ENCODE results near the gene RCOR1. TPM values are rescaled to one million over a fixed set of nuclear protein-coding genes. Genes with fewer than 3 reads are reported as not detected.

The RCOR1 gene
- total and polyA plus RNA-seq, 2 of the 8 experiments (the other 6 are each of a cell fraction or from before 2014, with no cell fraction given), result 12.3 to 26.3 TPM

DNA sequence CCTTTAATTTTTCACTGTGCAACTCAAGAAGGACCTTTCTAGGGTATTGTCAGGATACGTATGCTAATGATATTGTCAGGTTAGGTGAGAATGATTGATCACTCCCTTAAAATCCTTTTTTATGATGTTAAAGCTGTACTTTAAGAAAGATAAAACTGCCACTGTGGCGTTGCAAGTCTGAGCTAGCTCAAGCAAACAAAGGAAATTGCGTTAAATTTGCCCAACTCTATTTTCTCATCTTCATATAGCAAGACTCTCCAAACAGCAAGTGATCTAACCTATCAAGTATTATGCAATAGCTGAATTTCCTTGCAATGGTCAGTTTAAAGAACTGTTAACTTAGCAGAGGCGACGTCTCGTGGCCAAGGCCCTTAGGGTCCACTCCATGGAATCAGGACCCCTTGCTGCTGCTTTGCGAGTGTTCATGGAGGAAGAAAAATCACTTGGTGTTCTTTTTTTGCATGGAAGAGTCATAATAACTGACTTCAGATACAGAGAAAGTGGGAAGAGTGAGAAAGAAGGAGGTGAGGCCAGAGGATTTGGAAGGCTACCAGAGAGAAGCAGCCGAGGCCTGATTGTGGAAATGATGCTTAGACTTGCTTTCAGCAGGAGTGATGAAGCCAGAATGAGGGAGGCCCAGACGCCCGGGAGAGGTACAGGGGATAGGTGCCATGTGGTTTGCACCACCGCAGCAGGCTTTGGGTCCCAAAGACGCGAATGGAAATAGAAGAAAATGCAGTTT lies 187.3 kb downstream of the RCOR1 start:
- Histone ChIP-seq H4K91ac (replicated peaks; ENCODE audit: insufficient read length, low read length) (no peak overlapping the region), H3K79me2 (ENCODE audit: control insufficient read depth in 1 of 2, insufficient read depth in 2 of 2, low read length in 2 of 2) (peaks cover 0 to 33% of the 10 kb centered on the region in 2 experiments; a peak in 2 of 4 replicates), H3K4me1 (replicated peaks in 1 of 4; ENCODE audit: control insufficient read depth in 3 of 4, insufficient read depth in 4 of 4, low read length in 3 of 4) (peaks cover under 1 to 9% (median 6%) of the 10 kb centered on the region in 4 experiments), H2AFZ (ENCODE audit: low read length) (no peak overlapping the region), H3K36me3 (ENCODE audit: control insufficient read depth in 2 of 4, insufficient read depth in 4 of 4, low read length in 3 of 4) (no peaks in the 10 kb centered on the region), H4K8ac (ENCODE audit: extremely low read depth, insufficient read depth, low read length) (no peak overlapping the region), H4K5ac (ENCODE audit: insufficient read length, low read depth, low read length) (no peak overlapping the region), H3K79me1 (ENCODE audit: low read depth, low read length) (no peaks in the 10 kb centered on the region), H3K9me3 (ENCODE audit: insufficient read depth in 2 of 2, low read depth in 1 of 2, low read length in 1 of 2) (no peaks in the 10 kb centered on the region), H3K4me3 (ENCODE audit: extremely low read depth in 1 of 4, insufficient read depth in 2 of 4, low read depth in 3 of 4, low read length in 4 of 4) (peak overlapping the region in 1 of 4 experiments; percentile 7; a peak in 1 of 8 replicates), H3K14ac (ENCODE audit: insufficient read length) (no peak overlapping the region), H3K4ac (replicated peaks; ENCODE audit: insufficient read length, low read depth, low read length) (no peak overlapping the region), H3K4me2 (ENCODE audit: insufficient read depth in 1 of 2, low read depth in 2 of 2, low read length in 2 of 2) (peak overlapping the region in 1 of 2 experiments; percentile 86; a peak in 1 of 4 replicates), H2BK120ac (replicated peaks; ENCODE audit: low read depth, low read length) (no peak overlapping the region), H2AK5ac (ENCODE audit: low read depth, low read length) (no peak overlapping the region), H3K27me3 (replicated peaks in 1 of 4; ENCODE audit: control insufficient read depth in 3 of 4, extremely low read depth in 1 of 4, insufficient read depth in 3 of 4, low read length in 3 of 4) (peaks cover 0 to 10% (median 8%) of the 10 kb centered on the region in 4 experiments; a peak in 5 of 7 replicates), H2BK12ac (ENCODE audit: low read depth, low read length) (no peak overlapping the region), H2BK20ac (ENCODE audit: low read length) (no peak overlapping the region), H2BK15ac (ENCODE audit: low read length) (no peak overlapping the region), H3K18ac (ENCODE audit: extremely low read depth, low read length) (no peak overlapping the region), H2BK5ac (ENCODE audit: low read depth, low read length) (no peak overlapping the region), H3K56ac (replicated peaks; ENCODE audit: insufficient read length, low read depth, low read length) (no peak overlapping the region), H3K9ac (replicated peaks in 1 of 4; ENCODE audit: extremely low read depth in 1 of 4, low read depth in 3 of 4, low read length in 3 of 4) (no peak overlapping the region; a peak in 1 of 7 replicates), H3K27ac (ENCODE audit: low read depth, low read length) (no peak overlapping the region), H4K20me1 (replicated peaks in 1 of 2; ENCODE audit: control insufficient read depth in 1 of 2, insufficient read depth in 2 of 2, low read length in 2 of 2) (peaks cover 0 to 1% of the 10 kb centered on the region in 2 experiments), H3K23ac (ENCODE audit: insufficient read length) (no peak overlapping the region), H3K23me2 (ENCODE audit: low read depth, low read length) (peaks cover 7% of the 10 kb centered on the region; the same call in 1 of the 2 replicates)
- FAIRE-seq (no peak), DNase-seq (ENCODE audit: low read depth in 1 of 2, low spot score in 2 of 2) (no peak)
- 84% methylated on average over 13 of the region's 13 CpGs; no CpG with 5 or more reads in 1 of the 2 experiments for WGBS, 2 experiments (ENCODE audit: extremely low coverage in 1 of 2, insufficient coverage in 1 of 2, insufficient read length in 1 of 2, insufficient replicate concordance in 2 of 2, low coverage in 1 of 2, low lambda C conversion rate in 2 of 2, missing lambda C conversion rate in 1 of 2)
- ChIA-PET CTCF (ENCODE audit: partially characterized antibody) (no interaction called here), POLR2A (ENCODE audit: partially characterized antibody) (interaction anchor here (0.6 to 1.4 kb wide), 2 partner anchors 85 to 89 kb away, joined by 3 to 4 read pairs; no protein-coding TSS in a partner anchor)
- TF ChIP-seq CEBPB (IDR thresholded peaks at IDR 0.05; ENCODE audit: low read depth, low read length), result peak; percentile 76
- TF ChIP-seq CBX8 (IDR thresholded peaks at IDR 0.05; ENCODE audit: borderline replicate concordance, low read depth, low read length), result no peak
